Stimulated activated CD4-positive, alpha-beta T cell treated with anti-CD3 and anti-CD28 coated beads, Interleukin-4, amount 100 ng/mL, for 48 hours (primary cell): ENCODE results near the gene RILPL1.
"Not testable (repeated sequence)": the region's sequence is repeated elsewhere in the genome, so short reads cannot be mapped to it uniquely, and the experiment has no call there.

Experiments used
- DNase-seq, 2 donors: peaks; one replicate each; pipeline ENCODE4 v3.0.0-alpha.2; 2020; ENCODE audit warnings: low read depth in 2 of 2

RILPL1 gene

DNA sequence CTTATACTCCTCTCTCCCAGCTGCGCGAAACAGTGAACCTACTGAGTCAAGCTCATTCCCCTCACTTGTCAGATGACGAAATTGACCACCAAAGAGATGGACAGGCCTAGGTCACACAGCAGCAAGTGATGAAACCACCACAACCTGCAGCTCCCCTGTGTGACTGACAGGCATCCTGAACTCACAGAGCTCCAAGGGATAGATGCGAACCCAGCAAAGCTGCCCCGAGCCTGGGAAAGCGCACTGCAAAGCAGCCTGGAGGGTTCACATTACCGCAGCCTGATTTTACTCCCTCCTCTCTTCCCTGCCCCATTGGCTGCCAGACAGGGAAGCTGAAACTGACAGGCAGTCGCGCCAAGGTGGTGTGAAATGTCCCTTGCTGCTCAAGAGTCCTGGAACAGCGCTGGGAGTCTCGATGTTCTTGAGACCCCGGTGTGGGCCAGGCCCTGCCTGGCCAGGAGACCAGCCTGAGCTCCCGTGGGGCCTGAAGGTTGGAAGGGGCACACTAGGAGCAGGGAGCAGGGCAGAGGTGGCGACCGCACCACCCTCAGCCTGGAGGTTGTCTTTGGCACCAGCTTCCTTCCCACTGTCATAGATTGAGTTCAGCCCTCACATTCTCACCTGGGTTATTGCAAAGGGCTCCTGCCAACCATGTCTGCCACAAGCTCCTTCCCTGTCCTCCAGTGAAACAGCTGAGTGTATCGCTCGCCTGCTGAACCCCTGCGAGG, 39.2 kb downstream of the RILPL1 start:
- no peak for DNase-seq

- DNase-seq = not testable (repeated sequence)
Measured at GRCh38 chr12:123492339-123493039, 41.0 kb downstream of the RILPL1 start.

DNA sequence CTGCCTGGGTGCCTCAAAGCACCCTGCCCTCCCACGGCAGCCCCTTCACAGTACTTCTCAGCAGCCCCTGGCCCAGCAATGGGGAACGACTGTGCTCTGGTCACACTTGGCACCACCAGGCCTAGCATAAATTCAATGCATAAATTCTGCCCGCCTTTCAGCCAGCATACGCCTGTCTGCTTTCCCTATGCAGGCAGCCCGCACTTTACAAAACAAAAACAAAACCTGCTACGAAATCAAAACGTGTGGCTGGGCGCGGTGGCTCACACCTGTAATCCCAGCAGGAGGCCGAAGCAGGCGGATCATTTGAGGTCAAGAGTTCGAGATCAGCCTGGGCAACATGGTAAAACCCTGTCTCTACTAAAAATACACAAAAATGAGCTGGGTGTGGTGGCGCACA, 42.0 kb downstream of the RILPL1 start:
- no peak for DNase-seq

DNA sequence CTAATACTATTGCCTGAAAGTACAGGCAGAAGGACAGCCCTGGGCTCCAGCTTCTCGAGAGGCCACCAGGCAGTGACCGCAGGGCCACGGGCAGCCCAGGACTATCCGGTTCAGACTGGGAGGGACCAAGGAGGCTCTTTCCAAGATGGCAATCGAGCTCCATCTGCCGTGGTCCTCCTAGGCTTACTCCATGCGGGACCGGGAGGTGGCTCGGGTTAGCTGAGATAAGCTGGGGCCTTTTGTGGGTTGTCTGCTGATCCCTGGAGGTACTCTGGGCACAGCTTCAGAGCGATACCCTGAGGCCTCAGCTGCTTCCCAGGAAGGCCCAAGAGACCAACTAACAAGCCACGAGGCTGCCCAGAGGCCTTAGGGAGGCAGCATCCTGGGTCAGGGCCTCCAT, 42.5 kb downstream of the RILPL1 start:
- no peak for DNase-seq

DNA sequence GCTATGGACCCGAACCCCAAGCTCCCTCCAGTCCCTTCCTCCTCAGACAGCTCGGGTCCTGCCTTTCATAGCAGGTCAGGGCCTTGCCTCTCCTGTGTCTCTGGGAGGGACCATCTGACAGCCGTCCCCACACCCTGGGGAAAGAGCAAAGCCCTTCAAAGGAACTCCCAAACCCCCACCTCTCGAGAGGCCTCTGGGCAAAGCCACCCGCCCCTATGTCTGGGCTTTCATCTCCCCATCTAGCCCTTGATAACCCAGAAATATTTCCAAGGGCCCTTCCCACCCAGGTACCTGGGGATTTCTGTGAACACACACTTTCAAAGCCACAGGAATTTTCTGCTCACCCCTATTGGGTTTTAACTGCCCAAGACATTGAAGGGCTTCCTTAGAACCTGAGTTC, 43.4 kb downstream of the RILPL1 start:
- no peak for DNase-seq

DNA sequence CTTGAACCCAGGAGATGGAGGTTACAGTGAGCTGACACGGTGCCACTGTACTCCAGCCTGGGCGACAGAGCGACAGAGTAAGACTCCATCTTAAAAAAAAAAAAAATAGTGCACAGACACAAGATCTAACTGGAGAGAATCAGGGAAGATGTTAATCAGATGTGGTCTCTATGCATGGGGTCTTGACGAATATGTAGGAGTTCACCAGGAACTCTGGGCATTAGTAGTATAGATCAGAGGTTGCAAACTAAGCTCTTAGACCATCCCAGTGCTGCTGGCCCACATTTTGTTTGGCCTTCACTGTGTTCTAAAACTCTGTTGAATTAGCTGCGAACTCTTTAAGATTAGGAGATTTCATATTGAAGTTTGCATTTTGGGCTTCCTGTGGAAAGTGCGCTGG, 43.9 kb downstream of the RILPL1 start:
- DNase-seq = no peak

- DNase-seq = no peak
Measured at GRCh38 chr12:123488539-123489230, 44.8 kb downstream of the RILPL1 start.

GRCh38 chr12:123487428-123487827, 46.1 kb downstream of the RILPL1 start:
- DNase-seq = no peak

GRCh38 chr12:123485756-123486155, 47.8 kb downstream of the RILPL1 start:
- no peak for DNase-seq

DNA sequence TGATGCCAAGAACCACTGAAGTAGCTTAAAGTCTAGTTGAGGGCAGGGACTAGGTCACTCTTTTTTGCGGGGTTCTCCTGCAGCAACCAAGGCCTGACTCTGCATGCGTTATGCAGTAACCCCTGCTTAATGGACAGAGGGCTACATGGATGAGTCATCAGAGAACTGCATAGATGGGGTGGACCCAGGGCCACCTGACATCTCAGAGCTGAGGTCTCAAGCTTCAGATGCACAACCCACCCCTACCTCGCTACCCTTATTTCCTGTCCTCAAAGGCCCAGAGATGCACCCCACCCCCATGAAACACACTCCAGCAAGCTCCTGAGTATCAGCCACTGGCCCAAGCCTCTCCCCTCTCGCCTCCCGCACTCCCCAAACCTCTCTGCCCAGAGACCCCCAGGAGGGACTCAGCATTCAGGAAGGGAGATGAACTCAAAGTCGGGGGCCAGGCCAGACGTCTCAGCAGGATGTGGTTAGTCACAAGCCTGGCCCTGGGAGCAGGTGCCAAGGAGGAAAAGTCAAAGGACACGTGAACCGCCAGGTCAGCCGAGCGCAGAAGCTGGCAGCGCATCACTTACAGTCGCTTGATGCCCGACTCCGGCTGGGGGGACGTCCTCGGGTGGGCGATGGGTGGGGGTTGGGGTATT, 49.8 kb downstream of the RILPL1 start:
- no peak for DNase-seq

GRCh38 chr12:123482876-123483275, 50.6 kb downstream of the RILPL1 start:
- DNase-seq = no peak

- DNase-seq = not testable (repeated sequence)
Measured at GRCh38 chr12:123481251-123481650, 52.3 kb downstream of the RILPL1 start.

GRCh38 chr12:123479442-123480180, 53.9 kb downstream of the RILPL1 start:
- DNase-seq = no peak

DNA sequence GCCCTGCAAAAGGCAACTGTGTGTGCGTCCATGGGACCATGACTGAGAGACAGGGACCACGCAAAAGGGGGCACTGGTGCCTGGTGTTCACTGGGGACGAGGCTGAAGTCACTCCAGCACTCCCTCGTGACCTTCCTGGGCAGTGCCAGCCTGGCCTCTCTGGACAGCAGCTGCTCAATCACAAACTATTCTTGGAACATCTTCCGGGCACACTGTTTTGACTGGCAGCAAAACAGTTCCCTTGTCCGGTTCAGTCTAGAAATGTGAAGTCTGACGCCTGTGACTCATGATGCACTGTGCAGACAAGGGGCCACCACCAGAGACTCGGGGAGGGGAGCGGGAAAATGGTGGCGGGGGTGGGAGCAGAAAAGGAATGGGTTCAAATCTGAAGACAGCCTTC, 54.8 kb downstream of the RILPL1 start:
- no peak for DNase-seq

- DNase-seq = no peak
Measured at GRCh38 chr12:123478069-123478468, 55.5 kb downstream of the RILPL1 start.

GRCh38 chr12:123475246-123475703, 58.2 kb downstream of the RILPL1 start:
- DNase-seq = no peak

- no peak for DNase-seq
Measured at GRCh38 chr12:123474485-123475245, 58.9 kb downstream of the RILPL1 start.

GRCh38 chr12:123472438-123472849, 61.1 kb downstream of the RILPL1 start:
- no peak for DNase-seq

DNA sequence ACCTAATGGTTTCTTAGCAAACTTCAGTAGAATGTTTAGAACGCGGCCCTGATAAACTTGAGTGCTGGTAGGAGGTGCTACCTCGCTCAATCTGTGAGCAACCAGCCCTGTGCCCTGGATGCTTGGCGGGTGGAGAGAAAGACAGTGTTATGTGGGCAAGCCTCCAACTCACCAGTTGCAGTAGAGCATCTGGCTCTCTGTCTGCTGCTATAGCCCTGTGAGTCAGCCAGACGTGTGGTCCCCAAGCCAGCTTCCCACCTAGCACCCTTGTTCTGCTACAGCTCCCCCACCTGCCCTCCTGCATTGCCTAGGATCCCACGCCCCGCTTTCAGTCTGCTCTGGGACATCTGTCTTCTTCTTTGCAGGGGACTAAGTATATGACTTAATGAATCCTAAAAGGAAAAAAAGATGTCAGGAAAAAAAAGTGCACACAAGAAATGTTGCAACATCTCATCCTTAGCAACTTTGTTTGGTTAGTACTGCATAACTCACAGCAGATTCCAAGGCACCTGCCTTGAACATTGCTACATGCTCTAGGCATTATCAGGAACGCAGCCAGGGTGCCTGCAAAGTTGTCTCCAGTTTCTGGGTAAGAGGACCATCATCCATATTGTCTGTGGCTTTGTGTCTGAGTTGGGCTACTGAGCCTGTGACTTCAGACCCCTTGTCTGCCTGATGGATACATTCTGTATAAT, 62.0 kb downstream of the RILPL1 start:
- DNase-seq = no peak

- no peak for DNase-seq
Measured at GRCh38 chr12:123469978-123470377, 63.5 kb downstream of the RILPL1 start.
